GM21529 (cell line): ENCODE results near the gene POFUT2.

Experiments
- ATAC-seq: cut with Tn5 transposase; IDR thresholded peaks from one replicate; pipeline ENCODE4 v1.9.1; 2021; ENCODE audit not compliant: unreplicated experiment

The POFUT2 gene

GRCh38 chr21:45283611-45284455, 3.9 kb downstream of the POFUT2 start:
- ATAC-seq, result no peak

- no peak for ATAC-seq
Observed at GRCh38 chr21:45283035-45283610, 4.6 kb downstream of the POFUT2 start.

GRCh38 chr21:45282283-45283034, 5.2 kb downstream of the POFUT2 start:
- ATAC-seq, result no peak

GRCh38 chr21:45281411-45282282, 6.0 kb downstream of the POFUT2 start:
- ATAC-seq, result no peak

- ATAC-seq, result no peak
Observed at GRCh38 chr21:45280969-45281368, 6.7 kb downstream of the POFUT2 start.

GRCh38 chr21:45280178-45280821, 7.4 kb downstream of the POFUT2 start:
- no peak for ATAC-seq

- ATAC-seq, result no peak
Observed at GRCh38 chr21:45279446-45280177, 8.1 kb downstream of the POFUT2 start.

GRCh38 chr21:45278156-45278911, 9.4 kb downstream of the POFUT2 start:
- ATAC-seq, result no peak

- ATAC-seq, result no peak
Observed at GRCh38 chr21:45277101-45278045, 10.3 kb downstream of the POFUT2 start.

- no peak for ATAC-seq
Observed at GRCh38 chr21:45276596-45276995, 11.1 kb downstream of the POFUT2 start.

GRCh38 chr21:45270306-45270821, 17.3 kb downstream of the POFUT2 start:
- ATAC-seq, result no peak

- ATAC-seq, result no peak
Observed at GRCh38 chr21:45269861-45270260, 17.8 kb downstream of the POFUT2 start.

- ATAC-seq, result no peak
Observed at GRCh38 chr21:45267390-45267760, 20.3 kb downstream of the POFUT2 start.

- no peak for ATAC-seq
Observed at GRCh38 chr21:45266518-45267389, 20.9 kb downstream of the POFUT2 start.

GRCh38 chr21:45265721-45266517, 21.8 kb downstream of the POFUT2 start:
- ATAC-seq, result no peak

- ATAC-seq, result no peak
Observed at GRCh38 chr21:45264912-45265515, 22.7 kb downstream of the POFUT2 start.
